Nephron progenitor cell (in vitro differentiated cells): ENCODE data around the gene DACH1.

Experiments
- DNase-seq: peaks from one replicate; pipeline ENCODE4 v3.0.0; 2021
- H3K27ac Mint-ChIP-seq: 2 replicates; pipeline ENCODE4 v1.8.0; 2021; ENCODE audit warnings: mild to moderate bottlenecking, moderate library complexity, mixed read lengths
- H3K27me3 Mint-ChIP-seq: 2 replicates; pipeline ENCODE4 v1.8.0; 2021; ENCODE audit warnings: mild to moderate bottlenecking, low read depth, mixed read lengths; ENCODE audit not compliant: poor library complexity
- H3K36me3 Mint-ChIP-seq: 2 replicates; pipeline ENCODE4 v1.8.0; 2021; ENCODE audit warnings: low read depth, mixed read lengths
- H3K4me1 Mint-ChIP-seq: 2 replicates; pipeline ENCODE4 v1.8.0; 2021; ENCODE audit warnings: mixed read lengths
- H3K4me3 Mint-ChIP-seq: 2 replicates; pipeline ENCODE4 v1.8.0; 2021; ENCODE audit warnings: mild to moderate bottlenecking, moderate library complexity, mixed read lengths
- H3K9me3 Mint-ChIP-seq: 2 replicates; pipeline ENCODE4 v1.8.0; 2021; ENCODE audit warnings: mild to moderate bottlenecking, moderate library complexity, mixed read lengths
- TF ChIP-seq, protein P1 (sequence below): fragments of 200-600 bp; sonication (generic); IDR thresholded peaks from 2 replicates; pipeline ENCODE4 v1.5.0; 2021; ENCODE audit warnings: antibody characterized with exemption

Gene DACH1

DNA sequence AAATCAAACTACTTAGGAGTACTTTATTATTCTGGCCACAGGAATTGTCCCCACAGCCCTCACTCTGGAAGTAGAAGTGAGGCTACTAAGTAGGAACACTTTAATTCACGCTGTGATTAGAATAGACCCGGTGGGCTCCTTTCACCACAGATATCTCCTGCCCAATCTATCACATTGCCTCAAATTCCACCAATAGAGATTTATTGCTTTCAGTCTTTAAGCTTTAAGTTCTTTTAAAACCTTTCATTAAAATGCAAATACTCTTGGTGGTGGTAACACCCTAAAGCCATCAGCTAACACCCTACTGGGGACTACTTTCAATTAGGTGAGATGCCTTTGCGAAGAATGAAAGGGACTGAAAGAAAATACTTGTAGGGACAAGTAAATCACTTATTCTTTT is 181.9 kb downstream of the DACH1 start:
- Mint-ChIP-seq H3K4me1 (peaks cover 37% of the 10 kb centered on the region), H3K27ac (no peak overlapping the region), H3K4me3 (no peak overlapping the region), H3K27me3 (no peaks in the 10 kb centered on the region), H3K36me3 (peaks cover 31% of the 10 kb centered on the region), H3K9me3 (no peaks in the 10 kb centered on the region)
- no peak for DNase-seq
- TF ChIP-seq, protein P1, sequence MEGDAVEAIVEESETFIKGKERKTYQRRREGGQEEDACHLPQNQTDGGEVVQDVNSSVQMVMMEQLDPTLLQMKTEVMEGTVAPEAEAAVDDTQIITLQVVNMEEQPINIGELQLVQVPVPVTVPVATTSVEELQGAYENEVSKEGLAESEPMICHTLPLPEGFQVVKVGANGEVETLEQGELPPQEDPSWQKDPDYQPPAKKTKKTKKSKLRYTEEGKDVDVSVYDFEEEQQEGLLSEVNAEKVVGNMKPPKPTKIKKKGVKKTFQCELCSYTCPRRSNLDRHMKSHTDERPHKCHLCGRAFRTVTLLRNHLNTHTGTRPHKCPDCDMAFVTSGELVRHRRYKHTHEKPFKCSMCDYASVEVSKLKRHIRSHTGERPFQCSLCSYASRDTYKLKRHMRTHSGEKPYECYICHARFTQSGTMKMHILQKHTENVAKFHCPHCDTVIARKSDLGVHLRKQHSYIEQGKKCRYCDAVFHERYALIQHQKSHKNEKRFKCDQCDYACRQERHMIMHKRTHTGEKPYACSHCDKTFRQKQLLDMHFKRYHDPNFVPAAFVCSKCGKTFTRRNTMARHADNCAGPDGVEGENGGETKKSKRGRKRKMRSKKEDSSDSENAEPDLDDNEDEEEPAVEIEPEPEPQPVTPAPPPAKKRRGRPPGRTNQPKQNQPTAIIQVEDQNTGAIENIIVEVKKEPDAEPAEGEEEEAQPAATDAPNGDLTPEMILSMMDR = no peak

DNA sequence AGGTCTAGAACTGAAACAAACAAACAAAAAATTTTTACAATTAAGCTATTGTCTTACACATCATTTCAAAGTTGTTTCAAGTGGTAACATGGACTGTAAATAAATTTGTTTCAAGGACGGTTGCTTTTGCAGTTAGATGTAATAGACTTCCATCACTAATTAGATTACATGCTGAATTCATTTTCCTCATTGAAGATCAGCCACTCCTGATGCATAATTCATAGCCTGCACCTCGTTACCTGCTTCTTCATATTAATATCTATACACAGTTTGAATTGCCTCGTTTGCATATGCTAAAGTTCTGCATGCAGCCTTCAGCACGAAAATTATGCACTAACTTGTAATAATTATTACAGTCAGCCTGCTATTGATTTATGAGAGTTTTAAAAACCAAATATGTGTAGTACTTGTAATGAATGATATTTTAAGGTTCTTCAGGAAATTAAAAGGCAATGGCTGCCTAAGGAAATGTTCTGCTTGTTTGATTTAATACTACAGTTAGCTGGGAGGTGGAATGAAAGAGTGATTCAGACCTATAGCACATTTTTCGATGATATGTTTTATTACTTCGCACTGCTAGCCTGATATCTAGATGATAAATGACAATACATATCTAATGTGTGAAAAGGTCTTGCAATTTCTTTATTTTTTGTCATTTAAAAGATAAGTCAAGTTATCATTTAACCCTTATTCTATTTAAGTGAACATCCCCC is 184.9 kb downstream of the DACH1 start:
- TF ChIP-seq, protein P1 = no peak
- H3K27ac Mint-ChIP-seq = no peak overlapping the region
- H3K36me3 Mint-ChIP-seq = peaks cover 46% of the 10 kb centered on the region
- peaks cover 46% of the 10 kb centered on the region for H3K4me1 Mint-ChIP-seq
- no peaks in the 10 kb centered on the region for H3K27me3 Mint-ChIP-seq
- no peak overlapping the region for H3K4me3 Mint-ChIP-seq
- no peaks in the 10 kb centered on the region for H3K9me3 Mint-ChIP-seq
- DNase-seq = no peak

DNA sequence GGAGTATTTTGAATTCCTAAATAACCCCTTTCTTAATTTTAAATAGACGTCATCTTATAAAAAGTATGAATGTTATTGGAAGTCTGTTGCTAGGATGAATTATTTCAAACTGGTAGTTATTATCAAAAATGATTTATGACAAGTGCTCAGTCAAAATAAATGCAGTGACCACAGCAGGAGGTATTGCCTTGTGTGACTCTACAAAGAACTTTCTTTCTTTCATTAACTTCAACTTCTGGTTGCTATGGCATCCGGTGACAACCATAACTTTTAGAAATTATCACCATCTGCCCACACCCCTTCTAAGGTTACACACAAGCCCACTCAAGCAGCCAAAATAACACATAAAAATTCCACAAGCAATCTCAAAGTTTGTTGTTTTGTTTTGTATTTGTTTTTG is 189.9 kb downstream of the DACH1 start:
- peak; percentile 30 for DNase-seq
- TF ChIP-seq, protein P1 = no peak
- H3K27ac Mint-ChIP-seq = peak overlapping the region; percentile 97
- peaks cover 68% of the 10 kb centered on the region for H3K36me3 Mint-ChIP-seq
- peaks cover 30% of the 10 kb centered on the region for H3K4me1 Mint-ChIP-seq
- peak overlapping the region; percentile 32 for H3K4me3 Mint-ChIP-seq
- no peaks in the 10 kb centered on the region for H3K27me3 Mint-ChIP-seq
- peaks cover 4% of the 10 kb centered on the region for H3K9me3 Mint-ChIP-seq

DNA sequence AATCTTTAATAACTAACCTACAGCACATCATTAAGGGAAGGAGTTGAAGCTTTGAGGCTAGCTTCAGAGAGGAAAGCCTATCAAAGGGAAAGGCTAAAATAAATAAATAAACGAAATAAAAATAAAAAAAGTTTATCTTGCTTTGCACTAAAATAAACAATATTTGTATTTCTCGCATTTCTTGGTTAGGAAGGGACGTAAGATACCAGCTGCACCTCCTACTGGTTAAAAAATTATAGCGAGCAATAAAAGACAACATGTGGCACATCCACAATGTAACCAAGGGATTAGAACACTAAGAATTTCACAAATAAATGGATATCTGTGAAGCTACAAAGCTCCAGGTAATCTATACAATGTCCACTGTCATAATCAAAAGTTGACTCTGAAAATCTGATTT is 194.5 kb downstream of the DACH1 start:
- H3K4me1 Mint-ChIP-seq = peaks cover 21% of the 10 kb centered on the region
- peaks cover 53% of the 10 kb centered on the region for H3K36me3 Mint-ChIP-seq
- peaks cover 19% of the 10 kb centered on the region for H3K9me3 Mint-ChIP-seq
- H3K27ac Mint-ChIP-seq = no peak overlapping the region
- TF ChIP-seq, protein P1 = peak; percentile 11
- H3K4me3 Mint-ChIP-seq = no peak overlapping the region
- no peaks in the 10 kb centered on the region for H3K27me3 Mint-ChIP-seq
- DNase-seq = no peak

DNA sequence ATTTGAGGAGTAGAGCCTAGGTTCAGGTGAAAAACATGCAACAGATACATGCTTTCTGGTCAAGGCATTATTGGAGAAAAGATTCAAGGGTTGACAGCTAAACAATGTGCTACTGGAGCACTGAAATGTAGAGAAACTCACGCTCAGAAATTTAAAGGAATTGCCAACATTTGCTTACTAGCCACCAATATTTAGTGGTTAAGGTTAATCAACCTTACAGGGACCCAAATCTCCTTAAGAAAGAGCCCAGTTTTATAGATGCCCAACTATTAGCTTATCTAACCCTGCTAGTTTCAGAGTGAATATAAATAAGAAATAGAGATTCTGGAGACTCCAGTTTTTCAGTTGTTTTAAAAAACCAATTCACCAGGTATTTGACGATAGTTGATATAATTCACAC is 203.6 kb downstream of the DACH1 start:
- Mint-ChIP-seq H3K4me3 (no peak overlapping the region), H3K4me1 (peaks cover 6% of the 10 kb centered on the region), H3K27ac (peak overlapping the region; percentile 89), H3K9me3 (no peaks in the 10 kb centered on the region), H3K36me3 (no peaks in the 10 kb centered on the region), H3K27me3 (no peaks in the 10 kb centered on the region)
- TF ChIP-seq, protein P1 = no peak
- no peak for DNase-seq

DNA sequence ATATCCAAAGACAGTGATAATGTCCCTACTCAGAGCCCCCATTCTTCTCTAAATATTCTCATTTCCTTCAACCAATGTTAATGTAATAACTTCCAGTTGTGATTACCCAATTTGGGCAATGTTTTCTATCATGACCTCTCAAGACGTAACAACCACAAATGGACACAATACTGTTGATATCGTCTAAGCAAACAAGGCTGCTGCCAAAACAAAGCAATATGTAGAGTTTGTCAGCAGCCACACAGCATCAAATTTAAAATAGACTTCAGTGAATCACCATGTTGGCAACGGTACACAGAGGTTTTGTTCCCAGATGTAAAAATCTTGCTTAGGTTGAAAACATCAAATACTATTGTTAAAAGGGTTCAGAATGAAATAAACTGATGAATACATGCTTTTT is 205.1 kb downstream of the DACH1 start:
- H3K27ac Mint-ChIP-seq = no peak overlapping the region
- H3K4me1 Mint-ChIP-seq = peaks cover 6% of the 10 kb centered on the region
- H3K4me3 Mint-ChIP-seq = no peak overlapping the region
- no peak for DNase-seq
- H3K9me3 Mint-ChIP-seq = no peaks in the 10 kb centered on the region
- H3K27me3 Mint-ChIP-seq = no peaks in the 10 kb centered on the region
- TF ChIP-seq, protein P1 = no peak
- no peaks in the 10 kb centered on the region for H3K36me3 Mint-ChIP-seq
